OCI-LY1 (cell line): ENCODE measurements around the gene CCNQ.

ENCODE experiments used
- H2AFZ ChIP-seq: fragments of 200-600 bp; sonication (generic), shearing (Covaris generic); 2 replicates; pipeline ENCODE4 v1.6.0; 2014; ENCODE audit warnings: antibody characterized with exemption, mild to moderate bottlenecking, low read length
- H3F3A ChIP-seq: fragments of 200-600 bp; sonication (generic), shearing (Covaris generic); 2 replicates; pipeline ENCODE4 v1.6.0; 2014; ENCODE audit warnings: mild to moderate bottlenecking, antibody characterized with exemption, low read length, moderate library complexity; ENCODE audit not compliant: insufficient read depth
- H3K27ac ChIP-seq: fragments of 200-600 bp; sonication (generic); 2 replicates; pipeline ENCODE4 v1.5.1; 2014; ENCODE audit warnings: low read length, mixed run types, mild to moderate bottlenecking, low read depth; ENCODE audit not compliant: poor library complexity, severe bottlenecking
- H3K27me3 ChIP-seq: fragments of 200-600 bp; sonication (generic); 2 replicates; pipeline ENCODE4 v1.6.0; 2014; ENCODE audit warnings: antibody characterized with exemption, mild to moderate bottlenecking, low read length, moderate library complexity; ENCODE audit not compliant: insufficient read depth
- H3K36me3 ChIP-seq: fragments of 200-600 bp; sonication (generic); 2 replicates; pipeline ENCODE4 v1.6.1; 2014; ENCODE audit warnings: mild to moderate bottlenecking, antibody characterized with exemption, low read length, moderate library complexity, mixed read lengths; ENCODE audit not compliant: insufficient read depth
- H3K4me1 ChIP-seq: fragments of 200-600 bp; sonication (generic); 2 replicates; pipeline ENCODE4 v1.5.1; 2014; ENCODE audit warnings: mild to moderate bottlenecking, low read length, moderate library complexity; ENCODE audit not compliant: insufficient read depth, severe bottlenecking
- H3K4me2 ChIP-seq: fragments of 200-600 bp; sonication (generic), shearing (Covaris generic); 2 replicates; pipeline ENCODE4 v1.6.1; 2014; ENCODE audit warnings: low read length
- H3K4me3 ChIP-seq: fragments of 200-600 bp; sonication (generic); 2 replicates; pipeline ENCODE4 v1.5.1; 2014; ENCODE audit warnings: low read length, low read depth, mild to moderate bottlenecking, mixed read lengths; ENCODE audit not compliant: poor library complexity, severe bottlenecking
- H3K79me2 ChIP-seq: fragments of 200-600 bp; shearing (Covaris generic); 2 replicates; pipeline ENCODE4 v1.6.1; 2016; ENCODE audit warnings: mixed run types, low read length, mixed read lengths; ENCODE audit not compliant: insufficient read depth
- H3K9ac ChIP-seq: fragments of 200-600 bp; sonication (generic), shearing (Covaris generic); 2 replicates; pipeline ENCODE4 v1.6.1; 2014; ENCODE audit warnings: mild to moderate bottlenecking, low read length, mixed read lengths
- H3K9me2 ChIP-seq: fragments of 200-600 bp; sonication (generic), shearing (Covaris generic); 2 replicates; pipeline ENCODE4 v1.6.1; 2014; ENCODE audit warnings: low read depth, mild to moderate bottlenecking, low read length, mixed read lengths
- H3K9me3 ChIP-seq: fragments of 200-600 bp; shearing (Covaris generic); 2 replicates; pipeline ENCODE4 v1.6.1; 2014; ENCODE audit warnings: low read length, mixed read lengths
- H4K20me1 ChIP-seq: fragments of 200-600 bp; sonication (generic), shearing (Covaris generic); 2 replicates; pipeline ENCODE4 v1.6.0; 2016; ENCODE audit warnings: mild to moderate bottlenecking, low read length; ENCODE audit not compliant: insufficient read depth
- CTCF ChIP-seq: fragments of 200-600 bp; sonication (generic), shearing (Covaris generic); IDR thresholded peaks from 2 replicates; pipeline ENCODE4 v1.5.1; 2017; ENCODE audit warnings: mild to moderate bottlenecking, antibody characterized with exemption, low read length, moderate library complexity, mixed read lengths
- EZH2 ChIP-seq: fragments of 200-600 bp; sonication (generic), shearing (Covaris generic); IDR thresholded peaks from 2 replicates; pipeline ENCODE4 v1.8.0; 2017; ENCODE audit warnings: borderline replicate concordance, mixed run types, mild to moderate bottlenecking, antibody characterized with exemption, low read length, moderate library complexity, mixed read lengths

CCNQ gene

GRCh38 chrX:153588782-153589446, 10.0 kb downstream of the CCNQ start:
- H3K4me2 ChIP-seq, result no peak overlapping the region
- H3K9ac ChIP-seq, result no peak overlapping the region
- H3K79me2 ChIP-seq, result no peaks in the 10 kb centered on the region
- no peak overlapping the region for H3K4me3 ChIP-seq
- no peak overlapping the region for H3K27ac ChIP-seq
- no peaks in the 10 kb centered on the region for H3K27me3 ChIP-seq
- no peaks in the 10 kb centered on the region for H3F3A ChIP-seq
- peaks cover 12% of the 10 kb centered on the region for H3K36me3 ChIP-seq
- H3K4me1 ChIP-seq, result peaks cover 12% of the 10 kb centered on the region
- no peaks in the 10 kb centered on the region for H4K20me1 ChIP-seq
- no peaks in the 10 kb centered on the region for H3K9me3 ChIP-seq
- TF ChIP-seq EZH2, result no peak
- no peaks in the 10 kb centered on the region for H3K9me2 ChIP-seq
- no peak overlapping the region for H2AFZ ChIP-seq

- peaks cover 12% of the 10 kb centered on the region for H3K36me3 ChIP-seq
- H4K20me1 ChIP-seq, result no peaks in the 10 kb centered on the region
- no peak overlapping the region for H3K4me2 ChIP-seq
- no peaks in the 10 kb centered on the region for H3F3A ChIP-seq
- H3K9me2 ChIP-seq, result no peaks in the 10 kb centered on the region
- no peak overlapping the region for H3K4me3 ChIP-seq
- H3K9ac ChIP-seq, result no peak overlapping the region
- H3K9me3 ChIP-seq, result no peaks in the 10 kb centered on the region
- peaks cover 16% of the 10 kb centered on the region for H3K4me1 ChIP-seq
- H3K27ac ChIP-seq, result no peak overlapping the region
- TF ChIP-seq CTCF (no peak), EZH2 (no peak)
- no peaks in the 10 kb centered on the region for H3K79me2 ChIP-seq
- H2AFZ ChIP-seq, result no peak overlapping the region
- H3K27me3 ChIP-seq, result no peaks in the 10 kb centered on the region
Measured at GRCh38 chrX:153588021-153588781, 10.7 kb downstream of the CCNQ start.

- Histone ChIP-seq H3K27me3 (no peaks in the 10 kb centered on the region), H3F3A (no peaks in the 10 kb centered on the region), H3K36me3 (peaks cover 12% of the 10 kb centered on the region), H3K4me1 (peaks cover 24% of the 10 kb centered on the region), H3K9ac (no peak overlapping the region), H2AFZ (no peak overlapping the region), H3K9me2 (no peaks in the 10 kb centered on the region), H3K4me3 (no peak overlapping the region), H3K4me2 (no peak overlapping the region), H3K9me3 (no peaks in the 10 kb centered on the region), H4K20me1 (no peaks in the 10 kb centered on the region), H3K79me2 (no peaks in the 10 kb centered on the region), H3K27ac (no peak overlapping the region)
- TF ChIP-seq CTCF (no peak), EZH2 (no peak)
Measured at GRCh38 chrX:153587342-153587741, 11.6 kb downstream of the CCNQ start.
